DMS114 treated with DMSO at 0.1 percent for 48 hours (cell line): Measurements from ENCODE around the gene LRRC42.
"Not testable (repeated sequence)": the region's sequence is repeated elsewhere in the genome, so short reads cannot be mapped to it uniquely, and the experiment has no call there.

Experiments
- DNase-seq: peaks from one replicate; lab custom pipeline; 2025; ENCODE audit not compliant: unreplicated experiment; lab: John Stamatoyannopoulos, UW

The LRRC42 gene

GRCh38 chr1:54003750-54004480, 57.8 kb downstream of the LRRC42 start:
- not testable (repeated sequence) for DNase-seq

GRCh38 chr1:54004481-54005049, 58.4 kb downstream of the LRRC42 start:
- no peak for DNase-seq

- no peak for DNase-seq
These were observed 60.4 kb downstream of the LRRC42 start for GRCh38 chr1:54006508-54006907.

- no peak for DNase-seq
These were observed 61.5 kb downstream of the LRRC42 start for GRCh38 chr1:54007613-54008012.

- no peak for DNase-seq
These were observed 62.7 kb downstream of the LRRC42 start for GRCh38 chr1:54008876-54009275.

GRCh38 chr1:54009406-54009805, 63.3 kb downstream of the LRRC42 start:
- DNase-seq = no peak

- no peak for DNase-seq
These were observed 64.4 kb downstream of the LRRC42 start for GRCh38 chr1:54010415-54011117.

- DNase-seq = no peak
These were observed 65.3 kb downstream of the LRRC42 start for GRCh38 chr1:54011316-54012007.

GRCh38 chr1:54012008-54012325, 65.8 kb downstream of the LRRC42 start:
- no peak for DNase-seq

GRCh38 chr1:54012863-54013262, 66.7 kb downstream of the LRRC42 start:
- DNase-seq = no peak

GRCh38 chr1:54013393-54014008, 67.4 kb downstream of the LRRC42 start:
- no peak for DNase-seq

- DNase-seq = no peak
These were observed 68.0 kb downstream of the LRRC42 start for GRCh38 chr1:54014009-54014629.

GRCh38 chr1:54016343-54017282, 70.5 kb downstream of the LRRC42 start:
- DNase-seq = no peak
